Sigmoid colon (tissue), 7 donors: ENCODE results near the gene POLK. TPM values are rescaled to one million over a fixed set of nuclear protein-coding genes. Genes with fewer than 3 reads are reported as not detected.
"Not testable (repeated sequence)": the region's sequence is repeated elsewhere in the genome, so short reads cannot be mapped to it uniquely, and the experiment has no call there.

Experiments used
- DNase-seq: peaks from one replicate; pipeline ENCODE4 v3.0.0-alpha.2; 2019
- H3K27ac ChIP-seq, 4 donors: fragments of 200-600 bp; sonication (generic); one replicate each; pipeline ENCODE4 v1.5.1; 2016 to 2019; ENCODE audit warnings: mild to moderate bottlenecking in 1 of 4
- H3K27me3 ChIP-seq, 3 donors: fragments of 200-600 bp; sonication (generic); one replicate each; pipeline ENCODE4 v1.5.1; 2019; ENCODE audit warnings: mild to moderate bottlenecking in 1 of 3
- H3K36me3 ChIP-seq, 4 donors: fragments of 200-600 bp; sonication (generic); one replicate each; pipeline ENCODE4 v1.5.1; 2016 to 2019
- H3K4me1 ChIP-seq, 4 donors: fragments of 200-600 bp; sonication (generic); one replicate each; pipeline ENCODE4 v1.5.1; 2017 to 2019
- H3K4me3 ChIP-seq, 4 donors: fragments of 200-600 bp; sonication (generic); one replicate each; pipeline ENCODE4 v1.5.1; 2017 to 2019; ENCODE audit warnings: mild to moderate bottlenecking in 2 of 4, moderate library complexity in 1 of 4
- H3K9me3 ChIP-seq, 4 donors: fragments of 200-600 bp in 3 of 4; sonication (generic) in 3 of 4; one replicate each; pipeline versions ENCODE4 v1.5.1 to v1.6.1; 2013 to 2019
- EP300 ChIP-seq, 4 donors: sonication (generic); formaldehyde crosslinking; IDR thresholded peaks; one replicate each; pipeline ENCODE4 v1.6.1; 2017; ENCODE audit warnings: antibody characterized with exemption in 4 of 4
- POLR2A ChIP-seq, 2 donors: fragments of 450-650 bp; IDR thresholded peaks; one replicate each; pipeline ENCODE4 v1.6.1; 2016; ENCODE audit warnings: antibody characterized with exemption in 2 of 2, mild to moderate bottlenecking in 2 of 2, moderate library complexity in 2 of 2
- POLR2AphosphoS5 ChIP-seq, 4 donors: sonication (generic); formaldehyde crosslinking; IDR thresholded peaks; one replicate each; pipeline ENCODE4 v1.6.1; 2017; ENCODE audit warnings: antibody characterized with exemption in 4 of 4
- WGBS, 2 donors: extraction: QIAGEN DNeasy Blood & Tissue Kit; methylation state at CpG; one replicate each; pipeline ENCODE4 v1.1.7; 2013; 5-methylcytosine and 5-hydroxymethylcytosine counted together
- intact Hi-C: fragments of 100-400 bp; cut with DNase I; formaldehyde crosslinking; loops from one replicate; pipeline ENCODE4 v1.15.1; 2023
- polyA plus RNA-seq, 3 donors: library from polyadenylated mRNA; stranded (reverse); fragments of 200-250 nt; gene quantifications; one replicate each; pipeline ENCODE4 v1.2.3, GENCODE V29; 2013
- total RNA-seq, 4 donors: library from RNA; depleted of rRNA; stranded (reverse); fragments of >200 nt; gene quantifications; one replicate each; pipeline ENCODE4 v1.1.0, GENCODE V29; 2016
- TF ChIP-seq, protein P1 (sequence below), 4 experiments: fragments of 450-650 bp in 3 of 4; fragments of 200-600 bp in 1 of 4; IDR thresholded peaks; one replicate each; pipeline ENCODE4 v1.5.1; 2016 to 2019; ENCODE audit warnings: antibody characterized with exemption in 4 of 4, mild to moderate bottlenecking in 3 of 4, moderate library complexity in 2 of 4
- donor health status: healthy with polysubstance abuse.
- donor health status: Bipolar disorder and iron deficiency.
- donor health status: healthy.

Gene POLK
- total and polyA plus RNA-seq, 7 donors, result 3.9 to 48.5 (median 35.2) TPM

DNA sequence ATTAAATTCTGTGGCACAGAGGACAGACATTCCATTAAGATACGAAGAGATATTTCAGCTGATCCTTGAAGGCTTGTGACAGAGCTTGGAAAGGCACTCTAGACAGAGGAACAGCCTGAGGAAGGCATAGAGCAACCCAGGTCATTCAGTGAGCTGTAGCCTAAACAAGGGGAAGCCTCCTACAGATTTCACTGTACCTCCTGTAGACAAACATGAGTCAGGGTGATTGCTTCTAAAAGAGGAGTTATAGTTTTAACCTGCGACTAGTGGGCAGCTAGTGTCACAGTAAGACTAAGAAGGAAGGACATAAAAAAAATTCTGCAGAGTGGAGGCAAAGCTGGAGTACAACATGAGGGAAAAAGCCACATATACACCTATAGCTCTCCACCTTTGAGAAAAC lies 56.0 kb downstream of the POLK start:
- intact Hi-C loops, result loop anchor here (5.0 kb wide), 1 partner anchor 55 kb away; the partner anchor contains the start of genes CERT1 and POLK
- Histone ChIP-seq H3K4me3 (no peak overlapping the region), H3K27ac (peak overlapping the region; percentile 11 to 75 (median 68)), H3K4me1 (peaks cover 0 to 30% (median 25%) of the 10 kb centered on the region in 4 donors), H3K36me3 (peaks cover 0 to 6% (median 0%) of the 10 kb centered on the region in 4 donors), H3K27me3 (no peaks in the 10 kb centered on the region), H3K9me3 (no peaks in the 10 kb centered on the region)
- no peak for TF ChIP-seq POLR2AphosphoS5 (IDR thresholded peaks at IDR 0.05)
- TF ChIP-seq POLR2A (IDR thresholded peaks at IDR 0.05), result no peak
- TF ChIP-seq, protein P1, sequence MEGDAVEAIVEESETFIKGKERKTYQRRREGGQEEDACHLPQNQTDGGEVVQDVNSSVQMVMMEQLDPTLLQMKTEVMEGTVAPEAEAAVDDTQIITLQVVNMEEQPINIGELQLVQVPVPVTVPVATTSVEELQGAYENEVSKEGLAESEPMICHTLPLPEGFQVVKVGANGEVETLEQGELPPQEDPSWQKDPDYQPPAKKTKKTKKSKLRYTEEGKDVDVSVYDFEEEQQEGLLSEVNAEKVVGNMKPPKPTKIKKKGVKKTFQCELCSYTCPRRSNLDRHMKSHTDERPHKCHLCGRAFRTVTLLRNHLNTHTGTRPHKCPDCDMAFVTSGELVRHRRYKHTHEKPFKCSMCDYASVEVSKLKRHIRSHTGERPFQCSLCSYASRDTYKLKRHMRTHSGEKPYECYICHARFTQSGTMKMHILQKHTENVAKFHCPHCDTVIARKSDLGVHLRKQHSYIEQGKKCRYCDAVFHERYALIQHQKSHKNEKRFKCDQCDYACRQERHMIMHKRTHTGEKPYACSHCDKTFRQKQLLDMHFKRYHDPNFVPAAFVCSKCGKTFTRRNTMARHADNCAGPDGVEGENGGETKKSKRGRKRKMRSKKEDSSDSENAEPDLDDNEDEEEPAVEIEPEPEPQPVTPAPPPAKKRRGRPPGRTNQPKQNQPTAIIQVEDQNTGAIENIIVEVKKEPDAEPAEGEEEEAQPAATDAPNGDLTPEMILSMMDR (IDR thresholded peaks at IDR 0.05), result no peak
- no peak for TF ChIP-seq EP300 (IDR thresholded peaks at IDR 0.05)
- DNase-seq, result no peak
- WGBS, 2 donors, result 75 to 79% methylated on average over 2 of the region's 2 CpGs

DNA sequence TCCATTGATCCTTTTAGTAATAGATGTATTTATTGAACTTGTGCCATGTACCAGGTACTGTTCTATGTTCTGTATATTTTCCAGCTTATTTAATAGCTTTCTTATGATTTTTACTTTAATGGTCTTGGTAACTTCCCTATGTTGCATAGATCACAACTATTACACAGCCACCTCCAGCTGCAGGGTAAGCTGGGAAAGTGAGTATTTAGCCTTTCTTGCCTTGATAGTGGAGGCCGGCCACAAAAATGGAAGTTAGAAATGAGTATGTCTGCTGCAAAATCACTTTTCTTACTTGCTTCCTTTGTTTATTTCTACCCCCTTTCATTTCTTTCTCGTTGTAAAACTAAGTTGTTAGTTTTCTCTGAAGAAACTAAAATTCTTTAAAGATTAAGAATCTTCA lies 56.5 kb downstream of the POLK start:
- DNase-seq, result no peak
- Histone ChIP-seq H3K4me3 (no peak overlapping the region), H3K36me3 (peaks cover 0 to 6% (median 0%) of the 10 kb centered on the region in 4 donors), H3K4me1 (peaks cover 0 to 30% (median 25%) of the 10 kb centered on the region in 4 donors), H3K27ac (peak overlapping the region in 2 of 4 donors; percentile 69 to 75), H3K27me3 (no peaks in the 10 kb centered on the region), H3K9me3 (no peaks in the 10 kb centered on the region)
- TF ChIP-seq EP300 (IDR thresholded peaks at IDR 0.05), result no peak
- TF ChIP-seq, protein P1 (IDR thresholded peaks at IDR 0.05), result no peak
- no peak for TF ChIP-seq POLR2A (IDR thresholded peaks at IDR 0.05)
- TF ChIP-seq POLR2AphosphoS5 (IDR thresholded peaks at IDR 0.05), result no peak
- intact Hi-C loops, result loop anchor here (5.0 kb wide), 1 partner anchor 56 kb away; the partner anchor contains the start of genes CERT1 and POLK
- WGBS, 2 donors, result 76 to 87% methylated on average over 2 of the region's 2 CpGs

DNA sequence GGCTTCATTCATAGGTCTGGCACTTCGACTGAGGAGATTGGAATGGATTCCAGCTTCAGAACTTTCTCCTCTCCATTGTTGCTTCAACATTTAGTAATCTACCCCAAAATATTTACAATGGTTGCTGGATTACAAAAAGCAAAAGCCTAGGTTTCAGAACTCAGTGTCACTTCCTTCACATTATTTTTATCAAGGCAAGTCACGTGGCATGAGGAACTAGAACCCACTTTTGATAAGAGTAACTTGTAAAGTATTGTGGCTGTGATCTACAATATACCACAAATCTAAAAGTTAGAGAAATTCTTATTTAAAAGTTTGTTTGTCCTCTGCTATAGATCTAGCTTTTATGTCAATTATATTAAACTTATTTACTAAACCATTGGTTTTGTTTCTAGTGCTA lies 59.9 kb downstream of the POLK start:
- peaks cover 0 to 22% (median 18%) of the 10 kb centered on the region in 4 donors for H3K4me1 ChIP-seq
- 66 to 87% methylated on average over 2 of the region's 2 CpGs for WGBS, 2 donors
- no peaks in the 10 kb centered on the region for H3K9me3 ChIP-seq
- TF ChIP-seq EP300 (IDR thresholded peaks at IDR 0.05), result no peak
- TF ChIP-seq, protein P1 (IDR thresholded peaks at IDR 0.05), result no peak
- no peak for TF ChIP-seq POLR2A (IDR thresholded peaks at IDR 0.05)
- TF ChIP-seq POLR2AphosphoS5 (IDR thresholded peaks at IDR 0.05), result no peak
- no peak overlapping the region for H3K4me3 ChIP-seq
- intact Hi-C loops, result no loop called here
- H3K27me3 ChIP-seq, result no peaks in the 10 kb centered on the region
- peaks cover 0 to 8% (median 0%) of the 10 kb centered on the region in 4 donors for H3K36me3 ChIP-seq
- DNase-seq, result no peak
- H3K27ac ChIP-seq, result no peak overlapping the region

DNA sequence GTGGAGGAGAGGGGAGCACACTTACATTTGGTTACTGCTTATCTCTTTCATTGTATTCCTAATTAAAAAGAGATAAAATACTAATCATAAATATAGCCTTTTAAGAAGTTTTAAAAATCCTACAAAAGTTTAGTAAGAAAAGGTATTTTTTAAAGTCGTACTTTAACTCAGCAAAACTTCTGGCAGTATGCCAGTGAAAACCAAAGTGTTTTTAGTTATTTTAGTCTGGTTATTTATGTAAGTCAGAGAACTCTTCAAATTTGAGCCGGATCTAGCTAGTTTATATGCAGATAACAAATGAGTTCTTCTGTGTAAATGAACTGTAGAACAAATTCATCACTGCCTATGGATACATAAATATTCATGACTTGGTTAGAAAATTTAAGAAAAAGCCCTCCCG lies 63.1 kb downstream of the POLK start:
- intact Hi-C loops, result no loop called here
- no peak overlapping the region for H3K27ac ChIP-seq

DNA sequence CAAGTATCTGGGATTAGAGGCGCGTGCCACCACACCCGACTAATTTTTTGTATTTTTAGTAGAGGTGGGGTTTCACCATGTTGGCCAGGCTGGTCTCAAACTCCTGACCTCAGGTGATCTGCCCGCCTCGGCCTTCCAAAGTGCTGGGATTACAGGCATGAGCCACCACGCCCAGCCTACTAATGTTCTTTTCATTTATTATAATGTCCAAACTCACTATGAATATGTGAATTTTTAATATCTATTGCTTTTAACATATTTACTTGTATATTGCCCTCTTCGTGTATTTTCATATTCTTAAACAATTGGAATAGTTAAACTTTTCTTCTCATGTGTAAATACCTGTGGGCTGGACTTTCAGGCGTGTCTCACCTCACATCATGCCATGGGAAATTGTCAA lies 66.6 kb downstream of the POLK start:
- 81 to 91% methylated on average over 8 of the region's 8 CpGs for WGBS, 2 donors

More for the DNA sequence above, 63.1 kb downstream of the POLK start:
- Histone ChIP-seq H3K9me3 (no peaks in the 10 kb centered on the region), H3K4me1 (peaks cover 0 to 4% (median 0%) of the 10 kb centered on the region in 4 donors), H3K36me3 (peaks cover 0 to 21% (median 0%) of the 10 kb centered on the region in 4 donors), H3K4me3 (no peak overlapping the region), H3K27me3 (no peaks in the 10 kb centered on the region)
- no peak for DNase-seq
- no peak for TF ChIP-seq POLR2AphosphoS5 (IDR thresholded peaks at IDR 0.05)
- TF ChIP-seq POLR2A (IDR thresholded peaks at IDR 0.05), result no peak
- TF ChIP-seq, protein P1 (IDR thresholded peaks at IDR 0.05), result no peak
- no peak for TF ChIP-seq EP300 (IDR thresholded peaks at IDR 0.05)
- 49 to 81% methylated on average over 3 of the region's 3 CpGs for WGBS, 2 donors

More for the DNA sequence above, 66.6 kb downstream of the POLK start:
- H3K36me3 ChIP-seq, result peaks cover 0 to 44% (median 0%) of the 10 kb centered on the region in 4 donors
- DNase-seq, H3K4me3 ChIP-seq, intact Hi-C loops, H3K4me1 ChIP-seq, H3K27me3 ChIP-seq, H3K9me3 ChIP-seq, H3K27ac ChIP-seq: not testable (repeated sequence)
